Panc1 (cell line): ENCODE measurements around the gene P2RY11. TPM values are rescaled to one million over a fixed set of nuclear protein-coding genes. Genes with fewer than 3 reads are reported as not detected.

Experiments
- ATAC-seq: fragments of 200-7000 bp; cut with Tn5 transposase; 2 replicates; pipeline ENCODE4 v1.9.1; 2020; ENCODE audit warnings: mild to moderate bottlenecking, moderate library complexity
- BruUV-seq: library from RNA; stranded (reverse); fragments of 400-500 nt; replicated peaks from 2 replicates; lab custom pipeline; 2021; lab: Mats Ljungman, UMichigan
- CTCF ChIA-PET: fragments of 300-600 bp; sonication (Branson Sonifier 250); formaldehyde crosslinking; loops from one replicate; lab custom pipeline; 2022; ENCODE audit warnings: antibody characterized with exemption; lab: Charles Lee
- POLR2A ChIA-PET: fragments of 300-600 bp; sonication (Branson Sonifier 250); formaldehyde crosslinking; loops from one replicate; lab custom pipeline; 2022; ENCODE audit warnings: antibody characterized with exemption; lab: Charles Lee
- DNase-seq: peaks from one replicate; pipeline ENCODE4 v3.0.0-alpha.2; 2010; ENCODE audit warnings: low read depth, low spot score
- H3K27ac ChIP-seq: 2 replicates; pipeline ENCODE4 v1.5.1; 2011; ENCODE audit warnings: mild to moderate bottlenecking, low read length, inconsistent platforms
- H3K27me3 ChIP-seq: fragments of 200-500 bp; sonication (Bioruptor generic); 2 replicates; pipeline ENCODE4 v1.6.0; 2014; ENCODE audit warnings: low read length, inconsistent platforms; ENCODE audit not compliant: control insufficient read depth, insufficient read depth
- H3K36me3 ChIP-seq: fragments of 200-500 bp; sonication (Bioruptor generic); 2 replicates; pipeline ENCODE4 v1.5.1; 2014; ENCODE audit warnings: inconsistent platforms, mild to moderate bottlenecking, low read length, moderate library complexity; ENCODE audit not compliant: control insufficient read depth, insufficient read depth
- H3K4me1 ChIP-seq: 2 replicates; pipeline ENCODE4 v1.5.1; 2011; ENCODE audit warnings: inconsistent platforms, mild to moderate bottlenecking, low read length, moderate library complexity; ENCODE audit not compliant: control insufficient read depth, insufficient read depth
- H3K4me3 ChIP-seq, 2 experiments: 2 replicates each; pipeline ENCODE4 v1.5.1; 2011 to 2012; ENCODE audit warnings: low read depth in 2 of 2, low read length in 2 of 2, mild to moderate bottlenecking in 2 of 2, inconsistent platforms in 1 of 2, moderate library complexity in 1 of 2
- H3K9me3 ChIP-seq: fragments of 200-500 bp; sonication (Bioruptor generic); 2 replicates; pipeline ENCODE4 v1.5.1; 2014; ENCODE audit warnings: low read depth, mild to moderate bottlenecking, inconsistent platforms, low read length, moderate library complexity; ENCODE audit not compliant: control insufficient read depth, insufficient read depth
- CTCF ChIP-seq: fragments of 450-650 bp; IDR thresholded peaks from 2 replicates; pipeline ENCODE4 v1.5.1; 2017; ENCODE audit warnings: mild to moderate bottlenecking
- POLR2AphosphoS5 ChIP-seq: IDR thresholded peaks from 2 replicates; pipeline ENCODE4 v1.6.1; 2012; ENCODE audit warnings: mild to moderate bottlenecking, low read depth, low read length, moderate library complexity
- REST ChIP-seq, 2 experiments: IDR thresholded peaks; 2 replicates each; pipeline ENCODE4 v1.6.1; 2011 to 2012; ENCODE audit warnings: low read depth in 2 of 2, control low read depth in 1 of 2, low read length in 1 of 2, mild to moderate bottlenecking in 1 of 2, moderate library complexity in 1 of 2; ENCODE audit not compliant: insufficient read depth in 1 of 2
- SIN3A ChIP-seq: IDR thresholded peaks from 2 replicates; pipeline ENCODE4 v1.6.1; 2012; ENCODE audit warnings: low read depth, mild to moderate bottlenecking, low read length, moderate library complexity, borderline replicate concordance; ENCODE audit not compliant: insufficient read depth
- TCF7L2 ChIP-seq: IDR thresholded peaks from 2 replicates; pipeline ENCODE4 v1.6.1; 2011; ENCODE audit warnings: mild to moderate bottlenecking, low read depth, low read length, inconsistent platforms
- in situ Hi-C: cut with HindIII; loops from 2 replicates; pipeline ENCODE4 v1.10.0; 2016; ENCODE audit warnings: low sequenced_read_pairs, low pct_unique_long_range_greater_than_20kb
- intact Hi-C: fragments of 100-400 bp; cut with micrococcal nuclease; formaldehyde crosslinking; loops from one replicate; pipeline ENCODE4 v1.10.0; 2022; ENCODE audit not compliant: unreplicated experiment
- total RNA-seq: library from RNA; stranded (reverse); gene quantifications from one replicate; pipeline ENCODE4 v1.2.1, GENCODE V29; 2021; ENCODE audit not compliant: unreplicated experiment

The P2RY11 gene
- total RNA-seq, 1 experiment from 2014 or later, result 12.5 TPM

DNA sequence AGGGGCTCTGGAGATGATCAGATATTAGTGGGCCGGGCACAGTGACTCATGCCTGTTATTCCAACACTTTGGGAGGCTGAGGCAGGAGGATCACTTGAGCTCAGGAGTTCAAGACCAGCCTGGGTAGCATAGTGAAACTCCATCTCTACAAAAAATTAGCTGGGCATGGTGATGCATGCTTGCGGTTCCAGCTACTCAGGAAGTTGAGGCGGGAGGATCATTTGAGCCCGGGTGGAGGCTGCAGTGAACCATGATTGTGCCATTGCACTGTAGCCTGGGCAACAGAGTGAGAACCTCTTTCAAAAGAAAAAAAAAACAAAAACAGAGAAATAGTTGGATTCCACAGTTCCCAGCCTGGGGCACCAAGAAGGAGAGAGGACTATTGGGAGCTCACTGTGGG, 43.3 kb upstream of the P2RY11 start:
- in situ Hi-C loops (no loop called here), intact Hi-C loops (no loop called here)
- H3K9me3 ChIP-seq, result no peaks in the 10 kb centered on the region
- ChIA-PET CTCF (no interaction called here), POLR2A (no interaction called here)
- H3K4me3 ChIP-seq, result no peak overlapping the region
- DNase-seq (no peak), ATAC-seq (no peak)
- no peaks in the 10 kb centered on the region for H3K36me3 ChIP-seq
- no TSS peak for BruUV-seq
- no peak overlapping the region for H3K27ac ChIP-seq
- TF ChIP-seq TCF7L2 (no peak), REST (IDR thresholded peaks at IDR 0.05; ENCODE audit: insufficient read depth in 1 of 2, low read depth in 2 of 2, low read length in 1 of 2) (no peak), SIN3A (no peak), POLR2AphosphoS5 (no peak)
- no peaks in the 10 kb centered on the region for H3K27me3 ChIP-seq
- no peaks in the 10 kb centered on the region for H3K4me1 ChIP-seq

DNA sequence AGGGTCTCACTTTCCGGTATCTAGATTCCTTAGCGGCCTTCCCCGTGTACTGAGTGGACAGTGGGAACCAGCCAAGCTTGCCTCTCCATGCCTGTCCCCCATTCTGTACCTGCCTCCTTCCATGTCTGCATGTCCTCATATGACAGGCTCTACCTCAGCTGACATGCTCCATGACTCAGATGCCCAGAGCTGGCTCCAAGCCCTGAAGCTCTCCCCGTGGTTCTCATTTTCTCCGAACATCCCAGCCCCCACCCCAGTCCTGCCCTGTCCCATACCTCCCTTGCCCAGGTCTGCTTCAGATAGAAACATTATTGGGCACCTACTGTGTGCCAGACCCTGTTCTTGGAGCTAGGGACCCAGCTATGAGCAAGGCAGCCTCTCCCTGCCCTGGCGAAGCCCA, 42.4 kb upstream of the P2RY11 start:
- ATAC-seq, result no peak
- no peak overlapping the region for H3K4me3 ChIP-seq
- H3K9me3 ChIP-seq, result no peaks in the 10 kb centered on the region
- H3K36me3 ChIP-seq, result no peaks in the 10 kb centered on the region
- no peaks in the 10 kb centered on the region for H3K27me3 ChIP-seq
- TF ChIP-seq SIN3A, result no peak
- TF ChIP-seq POLR2AphosphoS5, result no peak
- no peak for TF ChIP-seq REST (IDR thresholded peaks at IDR 0.05; ENCODE audit: insufficient read depth in 1 of 2, low read depth in 2 of 2, low read length in 1 of 2)
- TF ChIP-seq TCF7L2, result no peak
- no peak for TF ChIP-seq CTCF
- no peak for DNase-seq
- in situ Hi-C loops (no loop called here), intact Hi-C loops (no loop called here)
- H3K27ac ChIP-seq, result no peak overlapping the region
- ChIA-PET CTCF (no interaction called here), POLR2A (no interaction called here)
- H3K4me1 ChIP-seq, result no peaks in the 10 kb centered on the region
- no TSS peak for BruUV-seq
